ENCODE measurements around the gene GTPBP3.

The GTPBP3 gene

DNA sequence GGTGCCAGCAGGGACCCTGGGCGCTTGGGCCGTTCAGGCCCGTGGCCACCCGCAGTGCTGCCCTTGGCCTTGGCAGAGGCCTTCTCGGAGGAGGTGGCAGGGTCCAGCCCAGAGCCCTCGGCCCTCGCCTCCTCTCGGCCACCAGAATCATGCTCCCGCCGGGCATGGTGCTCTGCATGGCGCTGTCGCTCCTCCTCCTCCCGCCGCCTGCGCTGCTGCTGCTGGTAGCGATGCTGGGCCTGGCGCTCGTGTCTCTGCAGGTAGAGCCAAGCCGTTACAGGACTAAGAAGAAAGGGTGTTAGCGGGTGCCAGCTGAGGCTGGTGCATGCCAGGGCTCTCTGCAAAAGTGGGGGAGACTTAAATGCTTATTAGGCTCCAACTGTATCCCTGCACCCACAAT, 12.2 kb upstream of the GTPBP3 start:
- no peak for DNase-seq (ENCODE audit: low read depth)
- TF ChIP-seq, protein P1, sequence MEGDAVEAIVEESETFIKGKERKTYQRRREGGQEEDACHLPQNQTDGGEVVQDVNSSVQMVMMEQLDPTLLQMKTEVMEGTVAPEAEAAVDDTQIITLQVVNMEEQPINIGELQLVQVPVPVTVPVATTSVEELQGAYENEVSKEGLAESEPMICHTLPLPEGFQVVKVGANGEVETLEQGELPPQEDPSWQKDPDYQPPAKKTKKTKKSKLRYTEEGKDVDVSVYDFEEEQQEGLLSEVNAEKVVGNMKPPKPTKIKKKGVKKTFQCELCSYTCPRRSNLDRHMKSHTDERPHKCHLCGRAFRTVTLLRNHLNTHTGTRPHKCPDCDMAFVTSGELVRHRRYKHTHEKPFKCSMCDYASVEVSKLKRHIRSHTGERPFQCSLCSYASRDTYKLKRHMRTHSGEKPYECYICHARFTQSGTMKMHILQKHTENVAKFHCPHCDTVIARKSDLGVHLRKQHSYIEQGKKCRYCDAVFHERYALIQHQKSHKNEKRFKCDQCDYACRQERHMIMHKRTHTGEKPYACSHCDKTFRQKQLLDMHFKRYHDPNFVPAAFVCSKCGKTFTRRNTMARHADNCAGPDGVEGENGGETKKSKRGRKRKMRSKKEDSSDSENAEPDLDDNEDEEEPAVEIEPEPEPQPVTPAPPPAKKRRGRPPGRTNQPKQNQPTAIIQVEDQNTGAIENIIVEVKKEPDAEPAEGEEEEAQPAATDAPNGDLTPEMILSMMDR (IDR thresholded peaks at IDR 0.05; ENCODE audit: low read depth, low read length, missing control alignments), result no peak
- H3K4me3 ChIP-seq (ENCODE audit: low read depth, low read length), result no peak overlapping the region

DNA sequence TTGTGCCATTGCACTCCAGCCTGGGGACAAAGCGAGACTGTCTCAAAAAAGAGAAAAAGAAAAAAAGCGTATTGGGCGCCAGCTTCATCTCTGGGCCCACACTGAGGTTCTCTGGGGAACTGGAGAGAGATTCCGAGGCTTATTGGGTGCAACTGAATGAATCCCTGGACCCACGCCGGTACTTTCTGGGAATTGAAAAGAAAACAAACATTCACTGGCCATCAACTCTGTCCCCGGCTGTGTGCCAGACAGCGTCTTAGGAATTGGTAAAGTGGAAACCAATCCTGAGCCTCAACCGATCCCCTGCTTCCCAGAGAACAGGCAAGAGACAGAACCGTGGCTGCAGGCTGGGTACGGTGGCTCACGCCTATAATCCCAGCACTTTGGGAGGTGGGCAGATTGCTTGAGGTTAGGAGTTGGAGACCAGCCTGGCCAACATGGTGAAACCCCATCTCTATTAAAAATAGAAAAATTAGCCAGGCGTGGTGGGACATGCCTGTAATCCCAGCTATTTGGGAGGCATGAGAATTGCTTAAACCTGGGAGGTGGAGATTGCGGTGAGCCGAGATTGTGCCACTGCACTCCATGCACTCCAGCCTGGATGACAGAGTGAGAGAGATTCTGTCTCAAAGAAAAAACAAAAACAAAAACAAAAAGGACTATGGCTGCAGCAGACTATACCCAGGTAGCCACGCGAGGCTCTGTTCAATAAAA, 11.3 kb upstream of the GTPBP3 start:
- H3K4me3 ChIP-seq (ENCODE audit: low read depth, low read length), result no peak overlapping the region
- no peak for DNase-seq (ENCODE audit: low read depth)
- TF ChIP-seq, protein P1 (IDR thresholded peaks at IDR 0.05; ENCODE audit: low read depth, low read length, missing control alignments), result no peak

DNA sequence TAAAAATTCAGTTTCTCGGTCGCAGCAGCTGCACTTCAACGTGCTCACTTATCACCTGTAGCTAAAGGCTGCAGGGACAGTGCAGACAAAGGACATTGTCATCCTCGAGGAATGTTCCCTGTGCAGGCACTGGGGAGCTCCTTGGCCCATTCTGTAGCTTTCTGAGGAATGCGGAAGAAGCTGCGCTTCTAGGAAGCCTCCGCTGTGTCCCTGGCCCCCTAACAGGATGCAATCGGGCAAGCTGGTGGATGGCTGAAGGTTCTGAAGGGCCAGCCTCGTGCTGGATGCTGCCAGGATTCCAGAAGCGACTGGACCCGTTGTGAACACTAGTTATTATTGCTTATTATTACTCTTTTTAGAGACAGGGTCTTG, 10.8 kb upstream of the GTPBP3 start:
- TF ChIP-seq, protein P1 (IDR thresholded peaks at IDR 0.05; ENCODE audit: low read depth, low read length, missing control alignments), result no peak
- H3K4me3 ChIP-seq (ENCODE audit: low read depth, low read length), result no peak overlapping the region
- no peak for DNase-seq (ENCODE audit: low read depth)

DNA sequence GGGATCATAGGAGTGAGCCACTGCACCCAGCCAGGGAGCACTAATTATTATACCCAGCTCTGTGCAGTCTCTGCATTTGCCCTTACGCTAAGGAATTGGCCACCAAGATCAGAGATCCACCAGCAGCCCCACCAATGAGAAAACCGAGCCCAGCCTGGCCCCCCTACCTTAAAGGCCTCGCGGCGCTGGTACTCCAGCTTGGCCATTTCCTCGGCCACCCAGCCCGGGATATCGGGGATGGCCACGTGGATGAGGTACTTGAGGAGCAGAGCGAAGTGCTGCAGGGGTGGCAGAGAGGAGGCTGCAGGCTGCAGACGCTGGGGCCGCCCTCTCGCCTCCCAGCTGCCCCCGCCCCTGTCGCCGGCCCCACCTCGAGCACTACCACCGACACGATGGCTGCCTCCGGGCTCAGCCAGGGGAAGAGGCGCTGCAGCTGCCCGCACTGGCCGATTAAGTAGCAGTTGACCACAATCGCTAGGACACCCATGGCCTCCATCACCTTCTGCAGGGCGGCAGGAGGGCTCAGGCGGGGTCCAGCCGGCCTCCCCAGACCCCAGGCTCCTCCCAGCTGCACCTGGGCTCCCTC, 10.2 kb upstream of the GTPBP3 start:
- H3K4me3 ChIP-seq (ENCODE audit: low read depth, low read length), result no peak overlapping the region
- no peak for DNase-seq (ENCODE audit: low read depth)
- TF ChIP-seq, protein P1 (IDR thresholded peaks at IDR 0.05; ENCODE audit: low read depth, low read length, missing control alignments), result no peak

DNA sequence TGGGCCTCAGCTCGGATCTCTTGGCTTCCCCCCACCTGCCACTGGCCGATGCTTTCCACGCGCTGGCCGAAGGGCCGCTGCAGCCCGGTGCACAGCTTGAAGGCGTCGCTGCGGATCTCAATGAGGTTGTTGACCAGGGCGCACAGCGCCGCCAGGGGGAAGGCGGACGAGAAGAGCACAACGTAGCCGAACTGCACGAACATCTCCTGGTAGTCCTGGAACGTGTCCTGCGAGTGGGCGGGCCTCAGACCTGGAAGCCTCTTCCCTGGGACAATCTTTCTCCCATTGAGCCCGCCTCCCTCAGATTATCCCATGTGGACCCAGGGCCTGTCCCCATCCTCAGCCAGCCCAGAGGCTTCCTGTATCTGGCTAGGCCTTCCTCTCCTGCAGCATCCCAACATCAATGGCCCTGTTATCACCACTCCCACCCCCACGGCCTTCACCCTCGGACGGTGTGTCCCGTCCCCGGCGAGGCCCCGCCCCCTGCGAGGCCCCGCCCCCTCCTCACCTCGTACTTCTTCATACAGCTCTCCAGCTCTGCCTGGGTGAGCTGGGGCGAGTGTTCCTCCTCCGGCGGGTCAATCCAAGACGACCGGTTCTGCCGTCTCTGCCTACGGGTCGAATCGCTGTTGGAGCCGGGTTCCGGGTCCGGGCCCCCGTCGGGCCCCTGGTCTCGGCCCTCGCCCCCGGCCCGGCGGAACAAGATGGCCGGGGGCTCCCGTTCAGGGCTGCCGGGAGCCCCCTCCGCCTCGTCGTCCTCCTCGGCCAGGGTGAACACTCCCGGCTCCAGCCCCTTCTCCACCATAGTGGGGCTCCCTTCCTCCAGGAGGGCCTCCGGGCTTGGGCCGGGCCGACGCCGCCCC, 9.5 kb upstream of the GTPBP3 start:
- H3K4me3 ChIP-seq (ENCODE audit: low read depth, low read length), result peak overlapping the region; percentile 11
- DNase-seq (ENCODE audit: low read depth), result no peak
- TF ChIP-seq, protein P1 (IDR thresholded peaks at IDR 0.05; ENCODE audit: low read depth, low read length, missing control alignments), result no peak

DNA sequence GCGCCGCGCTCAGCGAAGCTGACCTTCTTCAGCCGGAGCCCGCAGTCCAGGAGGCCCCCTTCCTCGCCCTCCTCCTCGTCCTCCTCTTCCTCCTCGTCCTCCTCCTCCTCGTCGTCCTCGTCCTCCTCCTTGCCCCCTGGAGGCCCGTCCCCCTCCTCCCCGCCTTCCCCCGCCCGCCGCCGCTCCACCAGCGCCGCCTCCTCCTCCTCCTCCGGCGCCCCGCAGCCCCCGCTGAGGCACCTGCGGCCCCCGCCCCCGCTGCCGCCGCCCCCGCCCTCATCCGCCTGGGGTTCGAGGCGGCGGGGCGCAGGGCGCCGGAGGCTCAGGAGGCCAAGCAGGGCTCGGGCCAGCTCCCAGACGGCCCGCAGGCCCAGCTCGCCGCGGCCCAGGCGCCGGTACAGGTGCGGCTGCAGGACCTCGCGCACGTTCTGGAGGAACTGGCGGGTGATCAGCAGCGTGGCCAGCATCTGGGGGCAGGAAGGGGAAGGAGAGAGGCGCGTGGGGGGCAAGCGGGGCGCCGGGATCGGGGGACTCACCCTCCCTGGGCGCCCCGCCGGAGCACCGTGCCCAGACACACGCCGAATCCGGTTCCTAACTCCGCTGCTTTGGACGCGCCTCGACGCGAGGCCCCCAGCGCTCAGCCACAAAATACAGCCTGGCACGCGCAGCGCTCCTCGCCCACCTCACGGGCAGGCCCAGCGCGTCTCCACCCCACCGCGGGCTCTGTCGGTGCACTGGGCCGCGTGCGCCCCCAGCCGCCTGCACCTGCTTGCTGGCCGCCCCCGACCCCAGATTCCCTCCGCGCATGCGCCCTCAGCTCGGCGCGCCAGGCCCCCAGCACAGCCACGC, 8.6 kb upstream of the GTPBP3 start:
- peak overlapping the region; percentile 11 for H3K4me3 ChIP-seq (ENCODE audit: low read depth, low read length)
- TF ChIP-seq, protein P1 (IDR thresholded peaks at IDR 0.05; ENCODE audit: low read depth, low read length, missing control alignments), result no peak
- DNase-seq (ENCODE audit: low read depth), result no peak

Data from GM12864 (cell line).